CD4-positive, alpha-beta T cell treated with Interleukin-6 at 100 ng/mL for 8 hours (primary cell): Measurements from ENCODE around the gene ZNF280B.
"Not testable (repeated sequence)": the region's sequence is repeated elsewhere in the genome, so short reads cannot be mapped to it uniquely, and the experiment has no call there.

Experiments used
- DNase-seq: peaks from one replicate; pipeline ENCODE4 v3.0.0-alpha.2; 2020; ENCODE audit warnings: mixed read lengths, low spot score

ZNF280B gene

GRCh38 chr22:22463855-22464540, 44.5 kb downstream of the ZNF280B start:
- DNase-seq, result peak; percentile 54

- DNase-seq, result no peak
Measured at GRCh38 chr22:22462813-22463567, 45.6 kb downstream of the ZNF280B start.

- no peak for DNase-seq
Measured at GRCh38 chr22:22461583-22461982, 47.0 kb downstream of the ZNF280B start.

DNA sequence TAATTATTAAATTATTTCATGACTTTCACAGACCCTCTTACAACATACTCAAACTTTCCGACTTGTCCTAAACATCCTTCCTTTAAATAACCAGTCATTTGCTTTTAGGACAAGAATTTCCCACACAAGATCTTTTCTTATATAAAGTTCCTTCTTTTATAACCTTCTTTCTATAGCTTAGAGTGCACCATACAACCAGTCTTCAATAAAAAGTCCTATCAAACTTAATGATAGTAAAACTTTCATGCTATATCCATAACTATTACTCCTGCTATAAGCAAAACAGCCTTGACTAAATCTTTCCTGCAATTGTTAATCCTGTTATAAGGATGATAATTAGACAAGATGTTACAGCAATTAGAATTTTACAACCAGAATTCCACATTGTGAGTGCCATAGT, 47.4 kb downstream of the ZNF280B start:
- no peak for DNase-seq

GRCh38 chr22:22460635-22461034, 47.9 kb downstream of the ZNF280B start:
- DNase-seq, result no peak

DNA sequence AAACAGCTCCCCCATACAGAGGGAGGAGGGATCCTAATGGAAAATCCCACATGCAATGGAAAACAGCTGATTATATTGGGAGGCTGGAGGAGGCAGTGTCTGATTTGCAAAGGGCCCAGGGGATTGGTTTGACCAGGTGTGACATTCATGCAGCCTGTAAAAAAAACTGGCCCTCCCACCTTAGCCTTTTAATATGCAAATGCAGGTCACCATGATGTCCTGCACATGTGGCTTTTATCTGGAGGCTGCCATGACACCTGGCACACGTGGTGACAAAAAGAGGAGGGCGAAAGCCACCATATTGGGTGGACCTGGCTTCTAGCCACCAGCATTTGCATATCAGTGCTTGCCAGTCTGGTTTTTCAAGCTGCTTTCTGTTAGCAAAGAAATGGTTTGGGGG, 48.5 kb downstream of the ZNF280B start:
- DNase-seq, result no peak

DNA sequence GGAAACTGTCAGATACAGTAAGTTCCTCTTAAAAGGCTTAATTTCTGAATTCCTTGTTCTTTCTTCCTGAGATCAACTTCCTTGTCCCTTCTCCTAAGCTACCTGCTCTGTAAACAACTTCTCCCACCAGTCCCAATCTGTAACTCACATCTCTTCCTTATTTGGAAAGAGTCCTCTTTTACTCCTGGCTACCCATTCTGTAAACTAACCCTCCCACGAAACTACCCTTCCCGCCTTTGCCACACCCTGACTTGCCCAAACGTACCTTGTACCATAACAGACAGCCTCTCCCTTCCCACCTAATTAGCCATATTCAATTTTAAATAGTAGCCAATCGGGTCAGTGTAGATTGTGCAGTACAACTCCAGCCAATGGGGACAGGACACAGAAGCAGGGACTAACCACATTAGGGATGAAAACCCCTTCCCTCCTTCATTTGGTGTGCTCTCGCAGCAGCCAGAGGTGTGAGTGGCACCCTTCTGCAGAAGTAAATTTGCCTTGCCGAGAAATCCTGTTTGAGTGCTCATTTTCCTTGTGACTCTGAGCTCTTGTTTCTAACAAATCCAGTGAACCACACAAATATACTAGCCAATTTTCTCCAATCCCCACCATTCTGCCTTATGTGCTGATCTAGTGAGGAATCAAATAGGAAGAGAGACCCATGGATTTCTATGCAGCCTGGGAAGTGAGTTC, 49.5 kb downstream of the ZNF280B start:
- no peak for DNase-seq

GRCh38 chr22:22458387-22458786, 50.2 kb downstream of the ZNF280B start:
- no peak for DNase-seq

- no peak for DNase-seq
Measured at GRCh38 chr22:22454997-22455396, 53.5 kb downstream of the ZNF280B start.

DNA sequence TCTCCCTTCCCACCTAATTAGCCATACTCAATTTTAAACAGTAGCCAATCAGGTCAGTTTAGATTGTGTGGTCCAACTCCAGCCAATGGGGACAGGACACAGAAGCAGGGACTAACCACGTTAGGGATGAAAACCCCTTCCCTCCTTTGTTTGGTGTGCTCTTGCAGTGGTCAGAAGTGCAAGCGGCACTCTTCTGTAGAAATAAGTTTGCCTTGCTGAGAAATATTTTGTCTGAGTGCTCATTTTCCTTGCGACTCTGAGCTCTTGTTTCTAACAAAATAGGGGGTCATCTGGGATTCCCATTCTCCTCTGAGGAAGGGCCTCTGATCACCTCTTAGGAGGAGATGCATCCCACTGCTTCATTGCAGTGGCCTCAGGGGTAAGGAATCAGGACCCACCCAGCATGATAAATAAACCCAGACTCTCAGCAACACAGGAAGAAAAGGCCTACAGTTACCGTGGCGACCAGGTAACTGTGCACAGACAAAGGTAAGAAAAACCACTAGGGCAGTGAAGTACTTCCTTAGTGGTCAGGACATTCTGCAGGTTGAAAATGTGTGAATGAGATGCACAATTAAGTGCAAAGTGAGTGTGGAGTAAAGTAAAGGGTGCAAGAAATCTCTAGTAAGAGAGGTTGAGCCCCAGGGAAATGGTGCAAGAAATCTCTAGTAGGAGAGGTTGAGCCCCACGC, 55.4 kb downstream of the ZNF280B start:
- DNase-seq, result no peak

DNA sequence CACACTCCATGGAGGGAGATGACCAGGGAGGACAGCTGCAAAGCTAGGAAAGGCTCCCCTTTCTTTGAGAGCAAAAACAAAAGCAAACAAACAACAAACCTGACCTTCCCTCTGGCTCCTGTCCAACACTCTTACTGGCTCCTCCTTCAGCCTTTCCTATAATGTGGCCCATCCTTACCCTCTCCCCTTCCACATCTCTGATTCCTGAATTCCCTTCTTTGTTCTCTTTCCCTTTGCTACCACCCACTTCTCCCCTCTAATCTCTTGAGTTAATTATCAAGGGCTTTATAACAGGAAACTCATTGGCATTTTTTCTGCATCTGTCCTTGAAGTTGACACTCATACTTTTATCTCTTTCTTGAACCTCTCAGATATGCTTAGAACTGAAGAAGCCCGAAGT, 56.3 kb downstream of the ZNF280B start:
- DNase-seq, result no peak

DNA sequence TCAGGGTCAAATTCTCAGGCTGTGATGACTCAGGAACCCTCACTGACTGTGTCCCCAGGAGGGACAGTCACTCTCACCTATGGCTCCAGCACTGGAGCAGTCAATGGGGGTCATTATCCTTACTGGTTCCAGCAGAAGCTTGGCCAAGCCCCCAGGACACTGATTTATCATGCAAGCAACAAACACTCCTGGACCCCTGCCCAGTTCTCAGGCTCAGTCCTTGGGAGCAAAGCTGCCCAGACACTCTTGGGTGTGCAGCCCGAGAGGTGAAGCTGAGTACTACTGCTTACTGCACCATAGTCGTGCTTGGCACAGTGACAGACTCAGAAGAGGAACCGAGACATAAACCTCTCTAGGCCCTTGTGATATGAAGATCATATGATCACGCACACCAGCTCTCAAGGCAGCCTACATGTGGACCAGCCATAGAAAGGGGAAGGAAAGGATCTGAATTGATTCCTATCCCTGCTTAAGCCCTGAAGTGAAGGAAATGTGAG, 58.2 kb downstream of the ZNF280B start:
- DNase-seq, result no peak

DNA sequence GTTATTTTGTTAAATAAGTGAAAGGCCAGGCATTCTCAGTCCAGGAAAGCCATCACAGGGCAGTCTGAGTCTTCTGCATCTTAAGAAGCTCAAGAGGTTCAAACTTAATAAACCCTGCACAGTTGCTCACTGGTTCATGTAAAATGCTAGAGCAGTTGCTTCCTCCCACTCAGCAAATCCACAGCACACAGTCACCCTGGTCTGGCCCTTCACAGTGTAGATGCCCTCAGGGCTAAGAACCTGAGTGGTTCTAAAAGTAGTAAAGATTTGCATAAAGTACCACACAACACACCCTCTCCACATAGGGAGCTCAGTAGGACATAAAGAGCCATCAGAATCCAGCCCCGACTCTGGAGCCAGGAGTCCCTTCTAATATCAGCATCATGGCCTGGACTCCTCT, 58.7 kb downstream of the ZNF280B start:
- DNase-seq, result no peak

DNA sequence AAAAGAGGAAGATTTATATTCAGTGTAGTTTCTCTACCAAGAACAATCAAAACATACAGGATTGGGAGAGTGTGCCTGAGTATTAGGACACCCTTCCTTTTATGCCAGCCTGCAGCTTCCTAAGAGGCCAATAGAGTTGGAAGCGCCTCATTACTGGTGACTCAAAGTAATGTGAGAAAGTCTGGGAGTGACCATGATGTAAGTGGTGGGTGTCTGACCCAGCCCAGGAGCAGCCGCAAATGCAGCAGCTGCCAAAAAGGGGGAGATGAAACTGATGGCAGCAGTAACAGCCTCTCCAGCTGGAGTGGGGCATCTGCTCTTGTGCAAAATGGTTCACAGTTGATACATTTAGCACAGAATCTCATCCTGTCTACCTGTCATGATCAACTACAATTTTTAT, 62.0 kb downstream of the ZNF280B start:
- DNase-seq, result no peak

DNA sequence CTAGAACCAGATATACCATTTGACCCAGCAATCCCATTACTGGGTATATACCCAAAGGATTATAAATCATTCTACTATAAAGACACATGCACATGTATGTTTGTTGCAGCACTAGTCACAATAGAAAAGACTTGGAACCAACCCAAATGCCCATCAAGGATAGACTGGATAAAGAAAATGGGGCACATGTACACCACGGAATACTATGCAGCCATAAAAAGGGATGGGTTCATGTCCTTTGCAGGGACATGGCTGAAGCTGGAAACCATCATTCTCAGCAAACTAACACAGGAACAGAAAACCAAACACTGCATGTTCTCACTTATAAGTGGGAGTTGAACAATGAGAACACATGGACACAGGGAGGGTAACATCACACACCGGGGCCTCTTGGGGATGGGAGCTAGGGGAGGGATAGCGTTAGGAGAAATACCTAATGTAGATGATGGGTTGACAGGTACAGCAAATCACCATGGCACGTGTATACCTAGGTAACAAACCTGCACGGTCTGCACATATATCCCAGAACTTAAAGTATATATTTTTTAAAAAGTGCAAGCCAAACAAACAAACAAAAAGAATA, 64.4 kb downstream of the ZNF280B start:
- not testable (repeated sequence) for DNase-seq

DNA sequence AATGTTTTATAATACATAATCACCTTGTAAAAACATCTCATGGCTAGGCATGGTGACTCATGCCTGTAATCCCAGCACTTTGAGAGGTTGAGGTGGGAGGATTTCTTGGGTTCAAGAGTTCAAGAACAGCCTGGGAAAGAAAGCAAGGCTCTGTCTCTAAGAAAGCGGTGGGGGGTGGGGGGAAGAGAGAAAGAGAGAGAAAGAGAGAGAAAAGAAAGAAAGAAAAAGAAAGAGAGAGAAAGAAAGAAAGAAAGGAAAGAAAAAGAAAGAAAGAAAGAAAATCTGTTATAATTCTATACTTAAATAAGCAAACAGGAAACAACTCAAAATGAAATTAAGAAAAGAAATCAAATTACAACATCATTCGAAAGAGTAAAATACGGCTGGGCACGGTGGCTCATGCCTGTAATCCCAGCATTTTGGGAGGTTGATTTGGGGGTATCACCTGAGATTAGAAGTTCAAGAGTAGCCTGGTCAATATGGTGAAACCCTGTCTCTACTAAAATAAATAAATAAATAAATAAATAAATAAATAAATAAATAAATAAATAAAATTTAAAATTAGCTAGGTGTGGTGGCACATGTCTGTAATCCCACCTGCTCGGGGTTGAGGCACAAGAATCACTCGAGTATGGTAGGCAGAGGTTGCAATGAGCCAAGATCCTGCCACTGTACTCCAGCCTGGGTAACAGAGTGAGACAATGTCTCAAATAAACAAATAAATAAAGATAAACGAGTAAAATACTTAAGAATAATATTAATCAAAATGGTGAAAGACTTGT, 65.4 kb downstream of the ZNF280B start:
- no peak for DNase-seq

DNA sequence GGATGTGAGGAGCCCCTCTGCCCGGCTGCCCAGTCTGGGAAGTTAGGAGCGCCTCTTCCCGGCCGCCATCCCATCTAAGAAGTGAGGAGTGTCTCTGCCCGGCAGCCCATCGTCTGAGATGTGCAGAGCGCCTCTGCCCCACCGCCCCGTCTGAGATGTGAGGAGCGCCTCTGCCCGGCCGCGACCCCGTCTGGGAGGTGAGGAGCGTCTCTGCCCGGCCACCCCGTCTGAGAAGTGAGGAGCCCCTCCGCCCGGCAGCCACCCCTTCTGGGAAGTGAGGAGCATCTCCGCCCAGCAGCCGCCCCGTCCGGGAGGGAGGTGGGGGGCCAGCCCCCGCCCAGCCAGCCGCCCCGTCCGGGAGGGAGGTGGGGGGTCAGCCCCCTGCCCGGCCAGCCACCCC, 66.9 kb downstream of the ZNF280B start:
- DNase-seq, result not testable (repeated sequence)

GRCh38 chr22:22440188-22440587, 68.4 kb downstream of the ZNF280B start:
- no peak for DNase-seq
